ENCODE data around the gene ARF4. TPM values are rescaled to one million over a fixed set of nuclear protein-coding genes. Genes with fewer than 3 reads are reported as not detected.

The ARF4 gene
- total RNA-seq, 2 experiments from 2014 or later: 66.6 to 68.8 TPM

GRCh38 chr3:57545636-57546268 lies 51.4 kb downstream of the ARF4 start:
- Mint-ChIP-seq H3K27ac (no peak overlapping the region), H3K27me3 (no peaks in the 10 kb centered on the region), H3K4me1 (ENCODE audit: low read depth) (peaks cover 7% of the 10 kb centered on the region), H3K36me3 (no peaks in the 10 kb centered on the region), H3K4me3 (no peak overlapping the region), H3K9me3 (no peaks in the 10 kb centered on the region)
- ChIA-PET POLR2A (no interaction called here), CTCF (no interaction called here)
- no peak for DNase-seq
- intact Hi-C loops (cut with micrococcal nuclease): no loop called here

DNA sequence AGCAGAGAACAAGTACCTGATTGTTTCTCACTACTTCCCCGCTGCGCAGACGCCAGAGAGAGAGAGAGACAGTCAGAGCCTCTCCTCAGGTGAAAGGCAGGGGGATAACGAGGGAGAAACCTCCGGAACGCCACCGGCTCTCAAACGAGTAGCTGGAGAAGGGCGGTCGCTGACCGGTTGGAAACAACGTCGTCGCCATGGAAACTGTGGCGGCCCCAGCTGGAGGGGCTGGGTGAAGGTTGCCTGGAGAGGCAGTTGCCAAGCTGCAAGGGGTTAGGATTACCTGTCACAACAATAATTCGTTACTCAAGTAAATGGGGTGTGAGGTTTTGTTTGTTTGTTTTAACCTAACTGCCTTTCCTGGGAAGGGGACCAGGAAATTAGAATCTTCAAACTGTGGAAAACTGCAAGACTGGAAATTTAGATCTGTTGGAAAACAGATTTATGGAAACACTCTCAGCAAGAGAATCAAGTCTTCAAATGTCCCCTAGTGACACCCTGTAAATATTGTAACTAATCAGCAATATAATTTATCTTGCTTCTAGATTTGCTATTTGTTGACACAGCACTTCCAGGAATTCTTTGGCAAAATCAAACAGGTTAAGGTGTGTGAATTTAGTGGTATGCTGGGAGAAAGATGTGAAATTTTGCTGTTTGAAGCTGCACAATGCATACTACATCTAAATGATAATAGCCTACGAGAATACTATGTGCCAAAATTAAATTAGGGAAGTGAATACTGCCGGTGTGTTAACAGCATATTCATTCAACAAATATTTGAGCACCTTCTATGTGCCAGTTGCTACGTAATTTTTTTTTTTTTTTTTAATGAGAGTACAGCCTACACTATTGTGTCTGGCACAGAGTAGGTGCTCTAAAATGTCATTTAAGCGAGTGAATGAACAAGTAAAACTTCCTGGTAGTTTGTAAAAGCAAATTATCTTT lies 52.7 kb downstream of the ARF4 start, which contains the start of gene DNAH12:
DNAH12 (minus strand) TSS at position 164 of the 945 bp plus-strand sequence. CDS start 1,474 bp downstream, outside the sequence.
- Mint-ChIP-seq H3K4me3 (no peak within 1 kb of the TSS), H3K4me1 (ENCODE audit: low read depth) (peaks cover 7% of the 10 kb centered on the region), H3K9me3 (no peaks in the 10 kb centered on the region), H3K36me3 (no peaks in the 10 kb centered on the region), H3K27me3 (no peaks in the 10 kb centered on the region), H3K27ac (no peak within 1 kb of the TSS)
- peak; percentile 31 for DNase-seq
- intact Hi-C loops (cut with micrococcal nuclease): no loop called here
- CTCF ChIA-PET: no interaction called here
- POLR2A ChIA-PET: no interaction called here

DNA sequence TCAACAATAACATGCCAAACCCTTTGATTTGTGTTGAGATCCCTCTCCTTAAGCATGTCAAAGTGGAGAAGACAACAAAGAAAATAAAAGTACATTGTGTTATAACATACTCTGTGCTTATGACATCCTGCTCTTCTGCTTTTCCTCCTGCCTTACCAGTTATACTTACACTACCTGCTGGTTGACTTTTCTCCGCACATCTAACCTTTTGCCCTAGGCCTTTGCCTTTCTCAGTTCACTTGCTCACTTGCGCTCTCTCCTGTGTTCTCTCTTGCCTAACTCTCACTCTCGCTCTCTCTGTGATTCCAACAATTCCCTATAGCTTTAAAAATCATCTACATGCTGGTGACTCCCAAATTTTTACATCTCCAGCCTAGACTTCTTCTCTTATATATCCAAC lies 58.7 kb downstream of the ARF4 start:
- no peaks in the 10 kb centered on the region for H3K36me3 Mint-ChIP-seq
- ChIA-PET CTCF (interaction anchor here (1.2 kb wide), 1 partner anchor 141 kb away, joined by 3 read pairs; no protein-coding TSS in a partner anchor), POLR2A (no interaction called here)
- no peaks in the 10 kb centered on the region for H3K4me1 Mint-ChIP-seq (ENCODE audit: low read depth)
- peaks cover 3% of the 10 kb centered on the region for H3K9me3 Mint-ChIP-seq
- DNase-seq: no peak
- no peaks in the 10 kb centered on the region for H3K27me3 Mint-ChIP-seq
- H3K4me3 Mint-ChIP-seq: no peak overlapping the region
- intact Hi-C loops (cut with micrococcal nuclease): no loop called here
- H3K27ac Mint-ChIP-seq: no peak overlapping the region

- H3K9me3 Mint-ChIP-seq: peaks cover 1% of the 10 kb centered on the region
- DNase-seq: no peak
Observed at GRCh38 chr3:57530071-57530608, 67.0 kb downstream of the ARF4 start.

More at GRCh38 chr3:57530071-57530608, 67.0 kb downstream of the ARF4 start:
- intact Hi-C loops (cut with micrococcal nuclease): no loop called here
- ChIA-PET POLR2A (no interaction called here), CTCF (no interaction called here)
- H3K36me3 Mint-ChIP-seq: no peaks in the 10 kb centered on the region
- no peak overlapping the region for H3K27ac Mint-ChIP-seq
- H3K4me3 Mint-ChIP-seq: no peak overlapping the region
- H3K4me1 Mint-ChIP-seq (ENCODE audit: low read depth): no peaks in the 10 kb centered on the region
- no peaks in the 10 kb centered on the region for H3K27me3 Mint-ChIP-seq

Other genes with a start within 250 kb of the ARF4 start
- under 1 TPM in 1 of 2 experiments, not detected in 1; 0.14 TPM for gene DNAH12, start 53.0 kb downstream of the ARF4 start, total RNA-seq
- gene PDE12, start 41.1 kb downstream of the ARF4 start, total RNA-seq: 10 to 100 TPM; 20.7 to 21.9 TPM
- 10 to 100 TPM; 13.0 to 16.0 TPM for gene DENND6A, start 95.7 kb upstream of the ARF4 start, total RNA-seq
- gene SLMAP, start 159.0 kb upstream of the ARF4 start, total RNA-seq: 10 to 100 TPM; 42.5 to 43.9 TPM

Data from activated CD4-positive, alpha-beta memory T cell treated with anti-CD3 and anti-CD28 coated beads for 36 hours (primary cell).